NCI-H774 (cell line): ENCODE results near the gene GALNT9.
"Not testable (repeated sequence)": the region's sequence is repeated elsewhere in the genome, so short reads cannot be mapped to it uniquely, and the experiment has no call there.

ENCODE experiments used
- DNase-seq: peaks from one replicate; lab custom pipeline; 2025; lab: John Stamatoyannopoulos, UW

The GALNT9 gene

GRCh38 chr12:132358241-132359225 lies 29.1 kb upstream of the GALNT9 start:
- not testable (repeated sequence) for DNase-seq

GRCh38 chr12:132357623-132358186 lies 28.3 kb upstream of the GALNT9 start:
- DNase-seq: no peak

GRCh38 chr12:132356691-132357622 lies 27.6 kb upstream of the GALNT9 start:
- DNase-seq: no peak

- no peak for DNase-seq
Measured at GRCh38 chr12:132355742-132356681, 26.6 kb upstream of the GALNT9 start.

- DNase-seq: no peak
Measured at GRCh38 chr12:132354982-132355680, 25.7 kb upstream of the GALNT9 start.

- no peak for DNase-seq
Measured at GRCh38 chr12:132354211-132354981, 25.0 kb upstream of the GALNT9 start.

GRCh38 chr12:132353811-132354210 lies 24.4 kb upstream of the GALNT9 start:
- DNase-seq: no peak

- no peak for DNase-seq
Measured at GRCh38 chr12:132352896-132353800, 23.8 kb upstream of the GALNT9 start.

- DNase-seq: no peak
Measured at GRCh38 chr12:132351751-132352495, 22.5 kb upstream of the GALNT9 start.

- no peak for DNase-seq
Measured at GRCh38 chr12:132349501-132350131, 20.2 kb upstream of the GALNT9 start.

GRCh38 chr12:132348176-132348575 lies 18.8 kb upstream of the GALNT9 start:
- no peak for DNase-seq

GRCh38 chr12:132347176-132347855 lies 17.9 kb upstream of the GALNT9 start:
- DNase-seq: no peak

- DNase-seq: no peak
Measured at GRCh38 chr12:132346471-132347175, 17.2 kb upstream of the GALNT9 start.

GRCh38 chr12:132345561-132346200 lies 16.3 kb upstream of the GALNT9 start:
- DNase-seq: no peak

GRCh38 chr12:132345126-132345525 lies 15.7 kb upstream of the GALNT9 start:
- DNase-seq: no peak

- DNase-seq: no peak
Measured at GRCh38 chr12:132344601-132345000, 15.2 kb upstream of the GALNT9 start.
